ENCODE results near the gene TULP3. TPM values are rescaled to one million over a fixed set of nuclear protein-coding genes. Genes with fewer than 3 reads are reported as not detected.

Gene TULP3
- total RNA-seq, 1 donor from 2014 or later, result 49.4 TPM

DNA sequence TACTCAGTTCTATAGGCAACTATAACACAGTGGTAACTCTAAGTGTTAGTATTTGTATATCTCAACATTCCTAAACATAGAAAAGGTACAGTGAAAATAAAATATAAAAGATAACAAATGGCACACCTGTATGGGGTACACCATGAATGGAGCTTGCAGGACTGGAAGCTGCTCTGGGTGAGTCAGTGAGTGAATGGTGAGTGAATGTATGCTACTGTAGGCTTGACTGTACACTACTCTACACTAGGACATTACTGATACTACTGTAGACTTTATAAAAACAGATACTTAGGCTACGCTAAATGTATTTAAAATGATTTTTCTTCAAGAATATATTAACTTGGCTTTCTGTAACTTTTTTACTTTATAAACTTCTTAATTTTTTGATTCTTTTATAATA lies 94.0 kb downstream of the TULP3 start:
- no peak overlapping the region for H3K4me3 Mint-ChIP-seq (ENCODE audit: unreplicated experiment)
- no peak for DNase-seq (ENCODE audit: low spot score)
- H3K9me3 Mint-ChIP-seq (ENCODE audit: unreplicated experiment), result peaks cover 2% of the 10 kb centered on the region
- H3K27me3 Mint-ChIP-seq (ENCODE audit: unreplicated experiment), result peaks cover 4% of the 10 kb centered on the region
- peaks cover 9% of the 10 kb centered on the region for H3K4me1 Mint-ChIP-seq (ENCODE audit: unreplicated experiment)
- peaks cover 22% of the 10 kb centered on the region for H3K36me3 Mint-ChIP-seq (ENCODE audit: low read depth, unreplicated experiment)
- TF ChIP-seq, protein P1, sequence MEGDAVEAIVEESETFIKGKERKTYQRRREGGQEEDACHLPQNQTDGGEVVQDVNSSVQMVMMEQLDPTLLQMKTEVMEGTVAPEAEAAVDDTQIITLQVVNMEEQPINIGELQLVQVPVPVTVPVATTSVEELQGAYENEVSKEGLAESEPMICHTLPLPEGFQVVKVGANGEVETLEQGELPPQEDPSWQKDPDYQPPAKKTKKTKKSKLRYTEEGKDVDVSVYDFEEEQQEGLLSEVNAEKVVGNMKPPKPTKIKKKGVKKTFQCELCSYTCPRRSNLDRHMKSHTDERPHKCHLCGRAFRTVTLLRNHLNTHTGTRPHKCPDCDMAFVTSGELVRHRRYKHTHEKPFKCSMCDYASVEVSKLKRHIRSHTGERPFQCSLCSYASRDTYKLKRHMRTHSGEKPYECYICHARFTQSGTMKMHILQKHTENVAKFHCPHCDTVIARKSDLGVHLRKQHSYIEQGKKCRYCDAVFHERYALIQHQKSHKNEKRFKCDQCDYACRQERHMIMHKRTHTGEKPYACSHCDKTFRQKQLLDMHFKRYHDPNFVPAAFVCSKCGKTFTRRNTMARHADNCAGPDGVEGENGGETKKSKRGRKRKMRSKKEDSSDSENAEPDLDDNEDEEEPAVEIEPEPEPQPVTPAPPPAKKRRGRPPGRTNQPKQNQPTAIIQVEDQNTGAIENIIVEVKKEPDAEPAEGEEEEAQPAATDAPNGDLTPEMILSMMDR (IDR thresholded peaks at IDR 0.05; ENCODE audit: unreplicated experiment), result no peak
- no peak overlapping the region for H3K27ac Mint-ChIP-seq (ENCODE audit: unreplicated experiment)

DNA sequence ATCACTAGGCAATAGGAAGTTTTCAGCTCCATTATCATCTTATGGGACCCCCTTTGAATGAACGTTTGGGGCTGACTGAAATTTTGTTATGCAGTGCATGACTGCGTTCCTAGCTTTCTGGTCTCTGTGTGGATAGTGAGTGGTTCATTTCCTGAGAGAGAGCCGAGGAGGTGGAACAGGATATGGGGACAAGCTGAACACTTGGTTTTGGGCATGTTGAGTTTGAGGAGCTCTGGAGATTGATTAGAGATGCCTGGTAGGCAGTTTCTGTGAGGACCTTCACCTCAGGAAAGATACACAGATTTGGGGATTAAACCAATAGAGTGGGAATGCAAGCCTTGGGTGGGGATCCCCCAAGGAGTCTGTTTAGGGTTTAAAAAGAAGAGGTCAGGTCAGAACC lies 96.2 kb downstream of the TULP3 start:
- Mint-ChIP-seq H3K27me3 (ENCODE audit: unreplicated experiment) (peaks cover 2% of the 10 kb centered on the region), H3K36me3 (ENCODE audit: low read depth, unreplicated experiment) (peaks cover 22% of the 10 kb centered on the region), H3K9me3 (ENCODE audit: unreplicated experiment) (peaks cover 5% of the 10 kb centered on the region), H3K4me3 (ENCODE audit: unreplicated experiment) (peak overlapping the region; percentile 13), H3K27ac (ENCODE audit: unreplicated experiment) (peak overlapping the region; percentile 3), H3K4me1 (ENCODE audit: unreplicated experiment) (peaks cover 11% of the 10 kb centered on the region)
- TF ChIP-seq, protein P1 (IDR thresholded peaks at IDR 0.05; ENCODE audit: unreplicated experiment), result no peak
- no peak for DNase-seq (ENCODE audit: low spot score)

DNA sequence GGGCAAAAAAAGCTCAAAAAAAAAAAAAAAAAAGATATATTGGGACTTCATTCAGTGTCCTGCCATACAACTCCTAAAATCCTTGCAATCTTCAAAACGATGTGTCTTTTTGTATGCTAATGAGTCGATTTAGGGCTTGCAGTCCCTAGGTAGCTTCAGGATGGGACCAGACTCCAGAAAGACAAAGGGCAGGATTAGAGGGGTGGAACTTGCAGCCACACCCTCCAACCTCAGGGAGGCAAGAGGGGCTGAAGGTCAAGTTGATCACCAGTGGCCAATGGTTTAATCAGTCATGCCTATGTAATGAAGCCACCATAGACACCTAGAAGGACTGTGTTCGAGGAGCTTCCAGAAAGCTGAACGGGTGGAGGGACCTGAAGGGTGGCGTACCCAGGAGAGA lies 97.8 kb downstream of the TULP3 start:
- peaks cover 5% of the 10 kb centered on the region for H3K9me3 Mint-ChIP-seq (ENCODE audit: unreplicated experiment)
- no peak overlapping the region for H3K27ac Mint-ChIP-seq (ENCODE audit: unreplicated experiment)
- no peaks in the 10 kb centered on the region for H3K27me3 Mint-ChIP-seq (ENCODE audit: unreplicated experiment)
- TF ChIP-seq, protein P1 (IDR thresholded peaks at IDR 0.05; ENCODE audit: unreplicated experiment), result no peak
- H3K36me3 Mint-ChIP-seq (ENCODE audit: low read depth, unreplicated experiment), result peaks cover 27% of the 10 kb centered on the region
- H3K4me1 Mint-ChIP-seq (ENCODE audit: unreplicated experiment), result peaks cover 10% of the 10 kb centered on the region
- H3K4me3 Mint-ChIP-seq (ENCODE audit: unreplicated experiment), result no peak overlapping the region
- no peak for DNase-seq (ENCODE audit: low spot score)

Other genes starting within 250 kb of the TULP3 start
- 39.6 TPM for gene FKBP4, start 95.9 kb upstream of the TULP3 start, total RNA-seq (ENCODE audit: unreplicated experiment)
- 16.3 TPM for gene ITFG2, start 78.2 kb upstream of the TULP3 start, total RNA-seq (ENCODE audit: unreplicated experiment)
- gene NRIP2, start 55.9 kb upstream of the TULP3 start, total RNA-seq (ENCODE audit: unreplicated experiment), result 0.13 TPM
- gene TEX52, start 33.9 kb upstream of the TULP3 start, total RNA-seq (ENCODE audit: unreplicated experiment), result not detected
- gene FOXM1, start 13.7 kb upstream of the TULP3 start, total RNA-seq (ENCODE audit: unreplicated experiment), result 24.3 TPM
- 27.7 TPM for gene RHNO1, start 13.7 kb upstream of the TULP3 start, total RNA-seq (ENCODE audit: unreplicated experiment)
- 120 TPM for gene TEAD4, start 68.5 kb downstream of the TULP3 start, total RNA-seq (ENCODE audit: unreplicated experiment)
- 116 TPM for gene TSPAN9, start 186.5 kb downstream of the TULP3 start, total RNA-seq (ENCODE audit: unreplicated experiment)